CD4-positive, alpha-beta memory T cell (primary cell): ENCODE data around the gene SCPEP1. TPM values are rescaled to one million over a fixed set of nuclear protein-coding genes. Genes with fewer than 3 reads are reported as not detected.
"Not testable (repeated sequence)": the region's sequence is repeated elsewhere in the genome, so short reads cannot be mapped to it uniquely, and the experiment has no call there.

ENCODE experiments used
- CTCF ChIA-PET: fragments of 350-600 bp; sonication (Branson Sonifier 250); formaldehyde crosslinking; loops from one replicate; lab custom pipeline; 2021; ENCODE audit warnings: inconsistent platforms; ENCODE audit not compliant: partially characterized antibody; lab: Charles Lee
- POLR2A ChIA-PET: fragments of 350-600 bp; sonication (Branson Sonifier 250); formaldehyde crosslinking; loops from one replicate; lab custom pipeline; 2021; ENCODE audit not compliant: partially characterized antibody; lab: Charles Lee
- DNase-seq, 5 donors: peaks; one replicate each; pipeline versions ENCODE4 v3.0.0 to v3.0.0-alpha.2; 2020 to 2022; ENCODE audit warnings: mixed read lengths in 1 of 5
- H3K27ac ChIP-seq: one replicate; pipeline ENCODE4 v1.7.0; 2013; ENCODE audit warnings: low read depth, low read length
- H3K27me3 ChIP-seq: 2 replicates; pipeline ENCODE4 v1.7.0; 2013; ENCODE audit warnings: mild to moderate bottlenecking, low read length, moderate library complexity; ENCODE audit not compliant: insufficient read depth
- H3K36me3 ChIP-seq: 2 replicates; pipeline ENCODE4 v1.7.0; 2013; ENCODE audit warnings: mild to moderate bottlenecking, low read length, moderate library complexity; ENCODE audit not compliant: insufficient read depth
- H3K4me1 ChIP-seq: 2 replicates; pipeline ENCODE4 v1.7.0; 2013; ENCODE audit warnings: mild to moderate bottlenecking, low read length, moderate library complexity; ENCODE audit not compliant: insufficient read depth
- H3K4me3 ChIP-seq, 2 donors: one replicate each; pipeline ENCODE4 v1.7.0; 2013; ENCODE audit warnings: low read length in 2 of 2, mild to moderate bottlenecking in 1 of 2
- H3K9me3 ChIP-seq, 2 donors: one replicate each; pipeline ENCODE4 v1.7.0; 2013; ENCODE audit warnings: low read length in 2 of 2, control low read depth in 1 of 2; ENCODE audit not compliant: control insufficient read depth in 1 of 2
- H3K27ac Mint-ChIP-seq, 7 donors: one replicate each; pipeline ENCODE4 v1.8.0; 2020 to 2021; ENCODE audit warnings: mixed read lengths in 7 of 7, mild to moderate bottlenecking in 6 of 7, inconsistent platforms in 3 of 7, moderate library complexity in 3 of 7
- H3K27me3 Mint-ChIP-seq, 2 donors: one replicate each; pipeline ENCODE4 v1.8.0; 2020 to 2021; ENCODE audit warnings: mixed read lengths in 2 of 2
- H3K36me3 Mint-ChIP-seq, 2 donors: one replicate each; pipeline ENCODE4 v1.8.0; 2020 to 2021; ENCODE audit warnings: mixed read lengths in 2 of 2, inconsistent platforms in 1 of 2, mild to moderate bottlenecking in 1 of 2
- H3K4me1 Mint-ChIP-seq, 4 donors: one replicate each; pipeline ENCODE4 v1.8.0; 2020 to 2021; ENCODE audit warnings: mixed read lengths in 4 of 4, mild to moderate bottlenecking in 1 of 4
- H3K4me3 Mint-ChIP-seq, 8 donors: one replicate each; pipeline ENCODE4 v1.8.0; 2020 to 2021; ENCODE audit warnings: mixed read lengths in 8 of 8, mild to moderate bottlenecking in 7 of 8, moderate library complexity in 6 of 8, inconsistent platforms in 3 of 8
- H3K9me3 Mint-ChIP-seq, 8 donors: one replicate each; pipeline ENCODE4 v1.8.0; 2020 to 2021; ENCODE audit warnings: mixed read lengths in 8 of 8, mild to moderate bottlenecking in 5 of 8, inconsistent platforms in 3 of 8, moderate library complexity in 1 of 8
- intact Hi-C: fragments of 100-400 bp; cut with micrococcal nuclease; formaldehyde crosslinking; loops from one replicate; pipeline ENCODE4 v1.15.1; 2023
- polyA plus RNA-seq, 2 donors: library from polyadenylated mRNA; unstranded; fragments of 300-500 nt; fragmentation: Illumina TruSeq; gene quantifications; one replicate each; pipeline ENCODE4 v1.2.3, GENCODE V29; 2021
- total RNA-seq, 2 experiments: library from RNA; stranded (reverse); gene quantifications; one replicate each; pipeline ENCODE4 v1.2.3, GENCODE V29; 2021

SCPEP1 gene
- total and polyA plus RNA-seq, 4 experiments from 2014 or later = 16.3 to 31.3 (median 19.7) TPM

- Mint-ChIP-seq H3K4me3 (no peak overlapping the region), H3K27ac (no peak overlapping the region), H3K4me1 (no peaks in the 10 kb centered on the region)
Observed at GRCh38 chr17:56934280-56934679, 43.7 kb upstream of the SCPEP1 start.

GRCh38 chr17:56935461-56935860 lies 42.5 kb upstream of the SCPEP1 start:
- peaks cover 18% of the 10 kb centered on the region for H3K36me3 ChIP-seq
- H3K9me3 Mint-ChIP-seq = peaks cover 0 to 10% (median 2%) of the 10 kb centered on the region in 8 donors
- DNase-seq = no peak
- H3K27ac Mint-ChIP-seq = no peak overlapping the region
- CTCF ChIA-PET = interaction anchor here (2.3 kb wide), 1 partner anchor 115 kb away, joined by 19 read pairs; no protein-coding TSS in a partner anchor
- H3K4me3 ChIP-seq = no peak overlapping the region
- POLR2A ChIA-PET = interaction anchor here (0.9 kb wide), 1 partner anchor 21 kb away, joined by 3 read pairs; the partner anchor contains the start of gene TRIM25
- no peak overlapping the region for H3K4me3 Mint-ChIP-seq
- intact Hi-C loops = no loop called here
- H3K9me3 ChIP-seq = no peaks in the 10 kb centered on the region
- no peaks in the 10 kb centered on the region for H3K4me1 ChIP-seq
- H3K4me1 Mint-ChIP-seq = peaks cover 0 to 5% (median 0%) of the 10 kb centered on the region in 4 donors
- H3K27ac ChIP-seq = no peak overlapping the region
- peaks cover 42 to 61% of the 10 kb centered on the region in 2 donors for H3K36me3 Mint-ChIP-seq
- H3K27me3 Mint-ChIP-seq = no peaks in the 10 kb centered on the region
- no peaks in the 10 kb centered on the region for H3K27me3 ChIP-seq

More at GRCh38 chr17:56934280-56934679, 43.7 kb upstream of the SCPEP1 start:
- Mint-ChIP-seq H3K9me3 (peaks cover 0 to 16% (median 7%) of the 10 kb centered on the region in 8 donors), H3K27me3 (no peaks in the 10 kb centered on the region), H3K36me3 (peaks cover 37 to 54% of the 10 kb centered on the region in 2 donors)
- intact Hi-C loops = no loop called here
- no peaks in the 10 kb centered on the region for H3K9me3 ChIP-seq
- H3K4me3 ChIP-seq = no peak overlapping the region
- H3K27me3 ChIP-seq = no peaks in the 10 kb centered on the region
- ChIA-PET CTCF (no interaction called here), POLR2A (no interaction called here)
- DNase-seq = no peak
- no peak overlapping the region for H3K27ac ChIP-seq
- peaks cover 18% of the 10 kb centered on the region for H3K36me3 ChIP-seq
- no peaks in the 10 kb centered on the region for H3K4me1 ChIP-seq

GRCh38 chr17:56936697-56937322 lies 41.1 kb upstream of the SCPEP1 start:
- ChIA-PET POLR2A (interaction anchor here (0.8 kb wide), 1 partner anchor 103 kb away, joined by 3 read pairs; the partner anchor contains the start of genes C17orf67 and DGKE), CTCF (interaction anchor here (2.3 kb wide), 1 partner anchor 117 kb away, joined by 19 read pairs; no protein-coding TSS in a partner anchor)
- Mint-ChIP-seq H3K4me3 (no peak overlapping the region), H3K27ac (peak overlapping the region in 1 of 7 donors; percentile 25), H3K4me1 (peaks cover 0 to 5% (median 0%) of the 10 kb centered on the region in 4 donors), H3K27me3 (no peaks in the 10 kb centered on the region), H3K9me3 (peaks cover 0 to 2% (median 0%) of the 10 kb centered on the region in 8 donors), H3K36me3 (peaks cover 51 to 69% of the 10 kb centered on the region in 2 donors)
- no peak for DNase-seq
- Histone ChIP-seq H3K36me3 (peaks cover 25% of the 10 kb centered on the region), H3K9me3 (no peaks in the 10 kb centered on the region), H3K4me3 (no peak overlapping the region), H3K4me1 (no peaks in the 10 kb centered on the region), H3K27ac (no peak overlapping the region), H3K27me3 (no peaks in the 10 kb centered on the region)
- intact Hi-C loops = no loop called here

- Histone ChIP-seq H3K27me3 (no peaks in the 10 kb centered on the region), H3K36me3 (peaks cover 29% of the 10 kb centered on the region), H3K9me3 (no peaks in the 10 kb centered on the region), H3K27ac (no peak overlapping the region), H3K4me3 (no peak overlapping the region), H3K4me1 (no peaks in the 10 kb centered on the region)
- no peak for DNase-seq
- ChIA-PET CTCF (interaction anchor here (1.0 to 2.3 kb wide), 3 partner anchors 44 to 118 kb away, joined by 3 to 19 read pairs (median 3); no protein-coding TSS in a partner anchor), POLR2A (interaction anchor here (0.8 kb wide), 1 partner anchor 104 kb away, joined by 3 read pairs; the partner anchor contains the start of genes C17orf67 and DGKE)
- no peak overlapping the region for H3K4me3 Mint-ChIP-seq
- peaks cover 0 to 2% (median 0%) of the 10 kb centered on the region in 8 donors for H3K9me3 Mint-ChIP-seq
- no peaks in the 10 kb centered on the region for H3K27me3 Mint-ChIP-seq
- H3K4me1 Mint-ChIP-seq = peaks cover 0 to 5% (median 0%) of the 10 kb centered on the region in 4 donors
- intact Hi-C loops = no loop called here
- H3K36me3 Mint-ChIP-seq = peaks cover 50 to 73% of the 10 kb centered on the region in 2 donors
- H3K27ac Mint-ChIP-seq = peak overlapping the region in 1 of 7 donors; percentile 13
Observed at GRCh38 chr17:56937687-56938086, 40.2 kb upstream of the SCPEP1 start.

GRCh38 chr17:56938206-56938605 lies 39.7 kb upstream of the SCPEP1 start:
- DNase-seq, H3K4me3 ChIP-seq, intact Hi-C loops, H3K9me3 Mint-ChIP-seq, H3K4me1 ChIP-seq, H3K27ac ChIP-seq, H3K27me3 ChIP-seq, H3K4me3 Mint-ChIP-seq, H3K27me3 Mint-ChIP-seq, H3K9me3 ChIP-seq, H3K4me1 Mint-ChIP-seq, POLR2A ChIA-PET, H3K27ac Mint-ChIP-seq: not testable (repeated sequence)
- H3K36me3 ChIP-seq = peaks cover 29% of the 10 kb centered on the region
- H3K36me3 Mint-ChIP-seq = peaks cover 51 to 75% of the 10 kb centered on the region in 2 donors
- CTCF ChIA-PET = interaction anchor here (1.0 to 1.1 kb wide), 2 partner anchors 45 to 119 kb away, joined by 3 read pairs; no protein-coding TSS in a partner anchor

GRCh38 chr17:56939869-56940484 lies 38.0 kb upstream of the SCPEP1 start:
- no peaks in the 10 kb centered on the region for H3K9me3 ChIP-seq
- no peak overlapping the region for H3K4me3 ChIP-seq
- H3K4me3 Mint-ChIP-seq = no peak overlapping the region
- H3K9me3 Mint-ChIP-seq = no peaks in the 10 kb centered on the region
- peaks cover 29% of the 10 kb centered on the region for H3K36me3 ChIP-seq
- peak overlapping the region in 3 of 7 donors; percentile 51 to 81 (median 59) for H3K27ac Mint-ChIP-seq
- H3K4me1 ChIP-seq = no peaks in the 10 kb centered on the region
- no peak overlapping the region for H3K27ac ChIP-seq
- no peaks in the 10 kb centered on the region for H3K27me3 Mint-ChIP-seq
- ChIA-PET CTCF (interaction anchor here (0.7 to 7.5 kb wide), 14 partner anchors 13 to 125 kb away, joined by 3 to 172 read pairs (median 4); partner anchors contain the start of genes COIL and TRIM25), POLR2A (no interaction called here)
- H3K4me1 Mint-ChIP-seq = peaks cover 0 to 5% (median 0%) of the 10 kb centered on the region in 4 donors
- intact Hi-C loops = loop anchor here (1.0 to 2.0 kb wide), 3 partner anchors 21 to 121 kb away; partner anchors contain the start of gene COIL
- DNase-seq = peak in 4 of 5 donors; percentile 42 to 57 (median 53)
- peaks cover 47 to 73% of the 10 kb centered on the region in 2 donors for H3K36me3 Mint-ChIP-seq
- no peaks in the 10 kb centered on the region for H3K27me3 ChIP-seq
